Kidney tubule cell (primary cell): ENCODE results near the gene PTTG1IP.
"Not testable (repeated sequence)": the region's sequence is repeated elsewhere in the genome, so short reads cannot be mapped to it uniquely, and the experiment has no call there.

Source experiments
- DNase-seq: peaks from one replicate; pipeline ENCODE4 v3.0.0-alpha.2; 2018; ENCODE audit warnings: low spot score

Gene PTTG1IP

GRCh38 chr21:44880405-44881197 is 7.1 kb upstream of the PTTG1IP start:
- no peak for DNase-seq

DNA sequence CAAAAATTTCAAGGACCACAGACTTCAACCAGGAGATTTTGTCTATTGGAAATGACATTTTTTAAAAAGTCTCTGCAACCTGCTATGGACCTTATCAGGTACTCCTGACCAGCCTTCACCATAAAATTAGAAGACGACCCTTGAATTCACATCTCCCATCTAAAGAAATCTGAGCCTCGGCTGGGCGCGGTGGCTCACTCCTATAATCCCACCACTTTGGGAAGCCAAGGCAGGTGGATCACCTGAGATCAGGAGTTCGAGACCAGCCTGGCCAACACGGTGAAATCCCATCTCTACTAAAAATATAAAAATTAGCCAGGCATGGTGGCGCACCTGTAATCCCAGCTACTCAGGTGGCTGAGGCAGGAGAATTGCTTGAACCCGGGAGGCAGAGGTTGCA is 5.7 kb upstream of the PTTG1IP start:
- DNase-seq: not testable (repeated sequence)

GRCh38 chr21:44878053-44878982 is 4.8 kb upstream of the PTTG1IP start:
- DNase-seq: peak; percentile 70

GRCh38 chr21:44876849-44877575 is 3.5 kb upstream of the PTTG1IP start:
- DNase-seq: no peak

DNA sequence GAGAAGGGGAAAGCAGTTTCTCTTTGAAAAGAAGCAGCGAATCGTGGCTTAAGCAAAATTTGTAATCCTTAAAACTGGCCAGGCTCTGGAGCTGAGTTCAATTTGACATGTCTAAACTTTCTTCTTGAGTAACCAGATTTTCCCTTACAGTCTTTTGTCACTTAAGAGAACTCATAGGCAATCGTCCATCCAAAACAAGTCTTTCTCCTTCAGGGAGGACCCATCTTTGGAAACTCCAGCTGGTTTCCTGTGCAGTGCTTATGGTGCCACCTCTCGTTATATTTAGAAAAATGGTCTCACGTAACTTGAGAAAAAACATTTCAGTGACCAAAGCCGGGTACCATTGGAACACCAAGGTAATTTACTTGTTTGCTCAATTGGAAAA is 1.8 kb upstream of the PTTG1IP start:
- DNase-seq: peak; percentile 61

GRCh38 chr21:44874497-44875315 is 1.2 kb upstream of the PTTG1IP start:
- DNase-seq: peak; percentile 63

DNA sequence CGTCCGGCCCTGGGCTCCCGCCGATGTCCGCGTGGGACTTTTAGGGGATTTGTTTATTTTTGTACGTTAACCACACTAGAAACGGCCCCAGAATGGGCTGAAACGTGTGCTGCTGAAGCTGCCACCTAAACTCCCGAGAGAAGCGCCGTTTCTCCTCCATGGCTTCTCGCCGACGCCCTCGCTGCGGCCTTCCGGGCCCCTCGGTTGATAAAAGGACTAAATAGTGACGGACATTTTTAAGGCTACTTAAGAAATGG is 678 bp upstream of the PTTG1IP start:
- DNase-seq: no peak

DNA sequence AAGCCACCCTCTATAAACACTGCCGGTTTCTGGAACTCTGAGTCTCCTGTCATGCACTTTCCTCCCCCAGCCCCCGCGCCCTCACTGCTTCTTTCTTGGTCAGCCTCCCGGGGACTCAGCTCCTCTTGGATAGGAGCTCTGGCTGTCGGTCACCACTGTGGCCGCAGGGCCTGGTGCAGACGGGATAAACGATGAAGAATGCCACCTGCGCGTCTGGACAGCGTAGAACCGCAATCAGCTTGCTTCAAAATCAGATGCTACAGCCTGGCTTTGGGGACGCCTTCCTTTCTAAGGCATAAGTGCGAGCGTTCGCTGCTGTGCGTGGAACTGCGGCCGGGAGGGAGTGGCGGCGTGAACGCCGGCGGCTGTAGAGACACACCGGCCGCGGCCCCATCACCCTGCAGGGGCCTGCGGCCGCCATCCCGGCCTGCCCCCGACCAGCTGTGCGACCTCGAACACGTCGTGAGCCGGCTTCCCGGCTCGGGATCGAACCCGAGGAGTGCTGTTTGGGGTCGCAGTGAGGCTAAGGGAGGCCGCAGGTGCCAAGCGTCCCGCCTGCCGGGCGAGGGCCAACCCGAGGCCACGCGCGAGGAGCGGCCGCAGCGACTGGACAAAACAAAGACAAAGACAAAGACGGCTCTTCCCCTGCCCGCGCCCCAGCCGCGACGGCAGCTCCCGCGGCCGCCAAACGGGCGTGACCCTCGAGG is 688 bp downstream of the PTTG1IP start:
- peak; percentile 47 for DNase-seq

GRCh38 chr21:44872323-44872648 is 1.2 kb downstream of the PTTG1IP start:
- DNase-seq: no peak

- DNase-seq: peak; percentile 65
Measured at GRCh38 chr21:44871576-44872269, 1.8 kb downstream of the PTTG1IP start.

- peak; percentile 86 for DNase-seq
Measured at GRCh38 chr21:44870748-44871495, 2.6 kb downstream of the PTTG1IP start.

- peak; percentile 95 for DNase-seq
Measured at GRCh38 chr21:44869781-44870747, 3.4 kb downstream of the PTTG1IP start.

GRCh38 chr21:44868707-44869106 is 4.8 kb downstream of the PTTG1IP start:
- DNase-seq: no peak

- DNase-seq: no peak
Measured at GRCh38 chr21:44867999-44868700, 5.3 kb downstream of the PTTG1IP start.

DNA sequence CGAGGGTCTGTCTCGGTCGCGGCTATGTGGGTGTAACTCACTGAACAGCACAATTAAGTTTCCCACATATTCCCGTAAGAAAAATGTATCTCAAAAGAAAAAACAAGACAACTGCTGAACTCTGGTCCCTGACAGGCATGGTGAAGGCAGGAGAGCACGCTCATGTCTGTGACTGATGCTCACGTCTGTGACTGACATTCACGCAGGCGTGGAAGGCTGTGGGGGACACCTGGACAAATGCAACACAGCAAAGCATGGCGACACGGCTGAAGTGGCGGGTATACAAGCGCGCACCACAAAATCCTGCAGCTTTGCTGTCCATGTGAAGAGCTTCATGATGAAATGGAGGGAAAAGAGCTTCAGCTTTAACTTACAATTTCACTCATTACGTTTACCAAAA is 6.0 kb downstream of the PTTG1IP start:
- no peak for DNase-seq

- DNase-seq: peak; percentile 46
Measured at GRCh38 chr21:44866780-44867179, 6.7 kb downstream of the PTTG1IP start.

DNA sequence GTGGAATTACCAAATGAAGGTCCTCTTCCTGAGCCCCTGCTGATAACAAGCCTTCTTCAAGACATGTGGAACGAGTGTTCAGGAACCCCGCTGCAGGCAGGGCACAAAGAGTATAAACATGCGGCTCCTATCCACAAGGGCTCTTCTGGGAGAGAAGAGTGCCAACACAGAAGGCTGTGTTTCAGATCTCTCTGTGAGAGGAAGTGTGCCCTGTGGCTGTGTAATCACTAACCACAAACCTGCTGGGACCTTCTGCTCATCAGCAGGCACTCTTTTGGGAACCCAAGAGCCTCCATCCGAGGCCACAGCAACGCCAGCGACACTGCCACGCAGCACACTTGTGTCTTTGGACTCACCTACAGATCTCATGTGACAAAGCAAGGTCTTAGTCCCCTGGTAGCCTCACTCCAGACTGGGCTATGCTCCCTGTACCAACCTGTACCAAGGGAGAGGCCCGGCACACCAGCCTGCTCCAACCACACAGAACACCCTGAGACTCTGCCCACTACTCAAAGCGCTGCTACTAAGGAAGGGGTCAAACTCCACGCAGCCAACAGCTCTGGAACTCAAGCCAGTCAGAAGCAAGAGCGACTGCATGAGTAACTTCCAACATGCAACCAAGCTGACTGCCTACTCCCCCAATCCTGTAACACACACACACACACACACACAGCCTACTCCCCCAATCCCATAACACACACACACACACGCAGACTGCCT is 7.8 kb downstream of the PTTG1IP start:
- DNase-seq: peak; percentile 39
